ENCODE results near the gene SAMD8. TPM values are rescaled to one million over a fixed set of nuclear protein-coding genes. Genes with fewer than 3 reads are reported as not detected.

SAMD8 gene
- total and polyA plus RNA-seq, 2 of the 8 experiments (the other 6 are each of a cell fraction or from before 2014, with no cell fraction given): 11.7 to 20.9 TPM

DNA sequence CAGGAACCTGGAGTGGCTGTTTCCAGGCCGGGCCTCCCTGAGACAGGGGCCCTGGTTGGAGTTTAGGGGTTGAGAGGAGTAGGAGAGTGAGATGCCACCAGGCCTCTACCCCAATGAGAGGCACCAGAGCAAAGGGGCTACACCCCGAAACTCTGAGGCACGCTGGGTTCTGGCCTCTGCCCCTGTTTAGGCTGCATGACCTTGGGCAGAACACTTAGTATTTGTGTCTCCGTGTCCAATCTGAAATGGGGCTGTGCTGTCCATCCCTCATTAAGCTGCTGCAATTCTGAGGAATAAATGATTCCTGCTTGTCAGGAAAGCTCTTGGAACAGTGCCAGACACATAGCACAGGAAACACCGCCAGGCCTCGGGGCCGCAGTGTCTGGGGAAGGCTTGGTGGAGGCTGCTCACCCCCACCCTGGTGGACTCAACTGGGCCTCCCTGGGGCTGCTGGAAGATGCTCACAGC, 40.5 kb upstream of the SAMD8 start (continued):
- TF ChIP-seq NRF1 (IDR thresholded peaks at IDR 0.05; ENCODE audit: low read depth, low read length) (no peak), BCL11A (IDR thresholded peaks at IDR 0.05; ENCODE audit: low read depth in 2 of 2, low read length in 2 of 2) (no peak)

All from H1 (cell line).